Keratinocyte (primary cell): Measurements from ENCODE around the gene SLC25A2. TPM values are rescaled to one million over a fixed set of nuclear protein-coding genes. Genes with fewer than 3 reads are reported as not detected.

Source experiments
- DNase-seq: peaks from one replicate; pipeline ENCODE4 v3.0.0-alpha.2; 2011; ENCODE audit warnings: low read depth, missing footprints, low spot score
- FAIRE-seq: peaks from 2 replicates; lab custom pipeline; 2011; peaks lifted over from hg19 to GRCh38; lab: Jason Lieb, UNC
- H2AFZ ChIP-seq: 2 replicates; pipeline ENCODE4 v1.6.0; 2012; ENCODE audit warnings: low read length, control low read depth, inconsistent platforms; ENCODE audit not compliant: control insufficient read depth
- H3K27ac ChIP-seq: 2 replicates; pipeline ENCODE4 v1.5.1; 2011; ENCODE audit warnings: low read length; ENCODE audit not compliant: control insufficient read depth, insufficient read depth
- H3K27me3 ChIP-seq: 3 replicates; pipeline ENCODE4 v1.6.0; 2011; ENCODE audit warnings: low read length; ENCODE audit not compliant: control insufficient read depth, insufficient read depth; ENCODE audit errors: extremely low read depth
- H3K36me3 ChIP-seq, 2 experiments: 2 replicates in 1 of 2; 3 replicates in 1 of 2; pipeline ENCODE4 v1.5.1; 2011; ENCODE audit warnings: low read length in 2 of 2, mild to moderate bottlenecking in 1 of 2; ENCODE audit not compliant: control insufficient read depth in 2 of 2, insufficient read depth in 2 of 2; ENCODE audit errors: extremely low read depth in 1 of 2
- H3K4me1 ChIP-seq: 3 replicates; pipeline ENCODE4 v1.5.1; 2011; ENCODE audit warnings: low read length; ENCODE audit not compliant: control insufficient read depth, insufficient read depth; ENCODE audit errors: extremely low read depth
- H3K4me2 ChIP-seq: 3 replicates; pipeline ENCODE4 v1.6.0; 2011; ENCODE audit warnings: low read depth, low read length; ENCODE audit not compliant: control insufficient read depth, insufficient read depth; ENCODE audit errors: extremely low read depth
- H3K4me3 ChIP-seq, 3 experiments: fragments of 200-600 bp in 1 of 3; sonication (generic) in 1 of 3; 2 replicates in 2 of 3; 3 replicates in 1 of 3; pipeline ENCODE4 v1.5.1; 2011 to 2016; ENCODE audit warnings: low read length in 3 of 3, mild to moderate bottlenecking in 3 of 3, control low read depth in 2 of 3, inconsistent platforms in 1 of 3, low read depth in 1 of 3, mixed read lengths in 1 of 3, mixed run types in 1 of 3, moderate library complexity in 1 of 3; ENCODE audit not compliant: control insufficient read depth in 2 of 3, insufficient read depth in 2 of 3; ENCODE audit errors: extremely low read depth in 1 of 3
- H3K79me2 ChIP-seq: 2 replicates; pipeline ENCODE4 v1.6.0; 2012; ENCODE audit warnings: low read length; ENCODE audit not compliant: control insufficient read depth, insufficient read depth
- H3K9ac ChIP-seq: 3 replicates; pipeline ENCODE4 v1.6.0; 2011; ENCODE audit warnings: low read length; ENCODE audit not compliant: control insufficient read depth, insufficient read depth; ENCODE audit errors: extremely low read depth
- H3K9me1 ChIP-seq: 3 replicates; pipeline ENCODE4 v1.6.0; 2011; ENCODE audit warnings: low read length; ENCODE audit not compliant: control insufficient read depth, insufficient read depth; ENCODE audit errors: extremely low read depth
- H3K9me3 ChIP-seq: 2 replicates; pipeline ENCODE4 v1.5.1; 2012; ENCODE audit warnings: low read depth, low read length; ENCODE audit not compliant: control insufficient read depth
- H4K20me1 ChIP-seq: 3 replicates; pipeline ENCODE4 v1.6.0; 2011; ENCODE audit warnings: low read length; ENCODE audit not compliant: control insufficient read depth, insufficient read depth; ENCODE audit errors: extremely low read depth
- EZH2 ChIP-seq: IDR thresholded peaks from one replicate; pipeline ENCODE4 v1.6.1; 2012; ENCODE audit warnings: inconsistent platforms, mild to moderate bottlenecking, low read length, moderate library complexity
- dilution Hi-C: fragments of 300-500 bp; cut with MboI; formaldehyde crosslinking; loops from one replicate; pipeline ENCODE4 v1.7.0; 2020; ENCODE audit warnings: low sequenced_read_pairs; ENCODE audit not compliant: extremely low pct_ligation_motif_present
- polyA plus RNA-seq, 5 experiments: library from polyadenylated mRNA; depleted of rRNA in 3 of 5; stranded (reverse) in 3 of 5; stranded (forward) in 1 of 5; unstranded in 1 of 5; fragments of >200 nt; gene quantifications; 1 replicate in 1 of 5; 2 replicates in 3 of 5; 3 replicates in 1 of 5; pipeline versions ENCODE4 v1.2.1 to v1.2.3, GENCODE V29; 2011 to 2012; ENCODE audit warnings: missing spikeins in 2 of 5, low read depth in 1 of 5, low replicate concordance in 1 of 5
- TF ChIP-seq, protein P1 (sequence below), 3 experiments: IDR thresholded peaks in 1 of 3; conservative IDR thresholded peaks in 1 of 3; optimal IDR thresholded peaks in 1 of 3; 2 replicates in 2 of 3; 3 replicates in 1 of 3; pipeline versions ENCODE3 to v1.5.1; 2011; ENCODE audit warnings: low read length in 3 of 3, mild to moderate bottlenecking in 3 of 3, moderate library complexity in 2 of 3, control low read depth in 1 of 3, inconsistent platforms in 1 of 3; ENCODE audit not compliant: insufficient read depth in 2 of 3; ENCODE audit errors: extremely low read depth in 1 of 3

SLC25A2 gene
- polyA plus RNA-seq, 1 donor (not counting 4 experiments of a cell fraction or from before 2014, with no cell fraction given) = not detected

GRCh38 chr5:141258464-141258863 is 45.4 kb downstream of the SLC25A2 start:
- Histone ChIP-seq H3K4me3 (no peak overlapping the region), H3K36me3 (no peaks in the 10 kb centered on the region), H3K27ac (no peak overlapping the region), H3K9me1 (no peaks in the 10 kb centered on the region), H3K79me2 (no peaks in the 10 kb centered on the region), H2AFZ (no peak overlapping the region), H4K20me1 (no peaks in the 10 kb centered on the region), H3K9ac (no peak overlapping the region), H3K4me1 (no peaks in the 10 kb centered on the region), H3K27me3 (no peaks in the 10 kb centered on the region), H3K9me3 (peaks cover 7% of the 10 kb centered on the region), H3K4me2 (no peak overlapping the region)
- dilution Hi-C loops = no loop called here
- TF ChIP-seq, protein P1, sequence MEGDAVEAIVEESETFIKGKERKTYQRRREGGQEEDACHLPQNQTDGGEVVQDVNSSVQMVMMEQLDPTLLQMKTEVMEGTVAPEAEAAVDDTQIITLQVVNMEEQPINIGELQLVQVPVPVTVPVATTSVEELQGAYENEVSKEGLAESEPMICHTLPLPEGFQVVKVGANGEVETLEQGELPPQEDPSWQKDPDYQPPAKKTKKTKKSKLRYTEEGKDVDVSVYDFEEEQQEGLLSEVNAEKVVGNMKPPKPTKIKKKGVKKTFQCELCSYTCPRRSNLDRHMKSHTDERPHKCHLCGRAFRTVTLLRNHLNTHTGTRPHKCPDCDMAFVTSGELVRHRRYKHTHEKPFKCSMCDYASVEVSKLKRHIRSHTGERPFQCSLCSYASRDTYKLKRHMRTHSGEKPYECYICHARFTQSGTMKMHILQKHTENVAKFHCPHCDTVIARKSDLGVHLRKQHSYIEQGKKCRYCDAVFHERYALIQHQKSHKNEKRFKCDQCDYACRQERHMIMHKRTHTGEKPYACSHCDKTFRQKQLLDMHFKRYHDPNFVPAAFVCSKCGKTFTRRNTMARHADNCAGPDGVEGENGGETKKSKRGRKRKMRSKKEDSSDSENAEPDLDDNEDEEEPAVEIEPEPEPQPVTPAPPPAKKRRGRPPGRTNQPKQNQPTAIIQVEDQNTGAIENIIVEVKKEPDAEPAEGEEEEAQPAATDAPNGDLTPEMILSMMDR (optimal IDR thresholded peaks at IDR 0.05 in 1 of 3, IDR thresholded peaks at IDR 0.05 in 1 of 3, conservative IDR thresholded peaks at IDR 0.05 in 1 of 3; ENCODE audit: extremely low read depth in 1 of 3, insufficient read depth in 2 of 3, low read length in 3 of 3) = no peak
- no peak for TF ChIP-seq EZH2
- no peak for FAIRE-seq
- no peak for DNase-seq

Other genes with a start within 250 kb of the SLC25A2 start
- 0.26 to 1.1 TPM (median 0.46 TPM) in 3 replicates for gene PCDHB2, start 209.4 kb downstream of the SLC25A2 start, polyA plus RNA-seq
- 0.03 to 0.08 TPM (median 0.05 TPM) in 3 replicates for gene PCDHB3, start 203.6 kb downstream of the SLC25A2 start, polyA plus RNA-seq
- gene PCDHB4, start 182.2 kb downstream of the SLC25A2 start, polyA plus RNA-seq = 0.04 to 0.05 TPM in 2 of 3 replicates, not detected in the other
- gene PCDHB5, start 168.8 kb downstream of the SLC25A2 start, polyA plus RNA-seq = 0.07 to 0.10 TPM (median 0.09 TPM) in 3 replicates
- 0.03 to 0.08 TPM (median 0.05 TPM) in 3 replicates for gene PCDHB6, start 154.0 kb downstream of the SLC25A2 start, polyA plus RNA-seq
- not detected in 3 replicates for gene PCDHB7, start 131.4 kb downstream of the SLC25A2 start, polyA plus RNA-seq
- not detected in 3 replicates for gene PCDHB8, start 126.3 kb downstream of the SLC25A2 start, polyA plus RNA-seq
- gene PCDHB16, start 121.7 kb downstream of the SLC25A2 start, polyA plus RNA-seq = 0.02 to 0.09 TPM (median 0.07 TPM) in 3 replicates
- gene PCDHB9, start 116.9 kb downstream of the SLC25A2 start, polyA plus RNA-seq = 0.01 TPM in 1 of 3 replicates, not detected in the others
- 0.04 to 0.07 TPM (median 0.05 TPM) in 3 replicates for gene PCDHB10, start 111.7 kb downstream of the SLC25A2 start, polyA plus RNA-seq
- gene PCDHB11, start 104.4 kb downstream of the SLC25A2 start, polyA plus RNA-seq = not detected in 3 replicates
- gene PCDHB12, start 95.3 kb downstream of the SLC25A2 start, polyA plus RNA-seq = 0.03 TPM in 1 of 3 replicates, not detected in the others
- 0.07 to 0.13 TPM (median 0.09 TPM) in 3 replicates for gene PCDHB13, start 90.1 kb downstream of the SLC25A2 start, polyA plus RNA-seq
- 0.13 to 0.41 TPM (median 0.20 TPM) in 3 replicates for gene PCDHB14, start 80.7 kb downstream of the SLC25A2 start, polyA plus RNA-seq
- 0.03 to 0.31 TPM (median 0.09 TPM) in 3 replicates for gene PCDHB15, start 58.7 kb downstream of the SLC25A2 start, polyA plus RNA-seq
- gene TAF7, start 16.7 kb upstream of the SLC25A2 start, polyA plus RNA-seq = 37.5 to 58.9 TPM (median 47.5 TPM) in 3 replicates
- 0.08 to 0.17 TPM (median 0.09 TPM) in 3 replicates for gene PCDHGA1, start 26.5 kb upstream of the SLC25A2 start, polyA plus RNA-seq
- gene PCDHGA2, start 34.7 kb upstream of the SLC25A2 start, polyA plus RNA-seq = 0.14 to 0.37 TPM (median 0.35 TPM) in 3 replicates
- 0.03 to 0.05 TPM in 2 of 3 replicates, not detected in the other for gene PCDHGA3, start 39.8 kb upstream of the SLC25A2 start, polyA plus RNA-seq
- 0.08 to 0.15 TPM (median 0.09 TPM) in 3 replicates for gene PCDHGB1, start 46.0 kb upstream of the SLC25A2 start, polyA plus RNA-seq
- gene PCDHGA4, start 51.0 kb upstream of the SLC25A2 start, polyA plus RNA-seq = 0.05 to 0.15 TPM (median 0.14 TPM) in 3 replicates
- gene PCDHGB2, start 55.9 kb upstream of the SLC25A2 start, polyA plus RNA-seq = 0.12 to 0.15 TPM (median 0.12 TPM) in 3 replicates
- gene PCDHGA5, start 60.1 kb upstream of the SLC25A2 start, polyA plus RNA-seq = 0.01 to 0.07 TPM (median 0.06 TPM) in 3 replicates
- 0.17 to 0.28 TPM (median 0.18 TPM) in 3 replicates for gene PCDHGB3, start 66.2 kb upstream of the SLC25A2 start, polyA plus RNA-seq
- 0.16 to 0.36 TPM (median 0.28 TPM) in 3 replicates for gene PCDHGA6, start 69.8 kb upstream of the SLC25A2 start, polyA plus RNA-seq
- 0.13 to 0.24 TPM (median 0.14 TPM) in 3 replicates for gene PCDHGA7, start 78.7 kb upstream of the SLC25A2 start, polyA plus RNA-seq
- 1.6 to 2.7 TPM (median 2.4 TPM) in 3 replicates for gene PCDHGB4, start 83.6 kb upstream of the SLC25A2 start, polyA plus RNA-seq
- gene PCDHGA8, start 88.6 kb upstream of the SLC25A2 start, polyA plus RNA-seq = 0.08 to 0.09 TPM (median 0.09 TPM) in 3 replicates
- gene PCDHGB5, start 93.9 kb upstream of the SLC25A2 start, polyA plus RNA-seq = 1.8 to 4.3 TPM (median 1.9 TPM) in 3 replicates
- 0.24 to 0.35 TPM (median 0.28 TPM) in 3 replicates for gene PCDHGA9, start 98.7 kb upstream of the SLC25A2 start, polyA plus RNA-seq
- gene PCDHGB6, start 104.0 kb upstream of the SLC25A2 start, polyA plus RNA-seq = 0.19 to 0.30 TPM (median 0.23 TPM) in 3 replicates
- 1.3 to 1.8 TPM (median 1.6 TPM) in 3 replicates for gene PCDHGA10, start 108.9 kb upstream of the SLC25A2 start, polyA plus RNA-seq
- 0.66 to 1.1 TPM (median 0.69 TPM) in 3 replicates for gene PCDHGB7, start 113.6 kb upstream of the SLC25A2 start, polyA plus RNA-seq
- gene PCDHGA11, start 117.0 kb upstream of the SLC25A2 start, polyA plus RNA-seq = 1.4 to 2.5 TPM (median 1.4 TPM) in 3 replicates
- gene PCDHGA12, start 126.5 kb upstream of the SLC25A2 start, polyA plus RNA-seq = 0.69 to 1.9 TPM (median 1.0 TPM) in 3 replicates
- 9.8 to 45.1 TPM (median 15.2 TPM) in 3 replicates for gene PCDHGC3, start 171.9 kb upstream of the SLC25A2 start, polyA plus RNA-seq
- gene PCDHGC4, start 181.0 kb upstream of the SLC25A2 start, polyA plus RNA-seq = 0.12 to 0.15 TPM (median 0.13 TPM) in 3 replicates
- gene PCDHGC5, start 185.0 kb upstream of the SLC25A2 start, polyA plus RNA-seq = 0.77 to 1.6 TPM (median 1.5 TPM) in 3 replicates